IPS DF 19.7 (cell line): ENCODE measurements around the gene LILRA6.
"Not testable (repeated sequence)": the region's sequence is repeated elsewhere in the genome, so short reads cannot be mapped to it uniquely, and the experiment has no call there.

ENCODE experiments used
- DNase-seq: peaks from one replicate; pipeline ENCODE4 v3.0.0-alpha.2; 2013; ENCODE audit warnings: low read depth, low spot score

The LILRA6 gene

GRCh38 chr19:54266133-54266532 lies 23.5 kb upstream of the LILRA6 start:
- peak; percentile 82 for DNase-seq

- DNase-seq = no peak
These were observed 19.9 kb upstream of the LILRA6 start for GRCh38 chr19:54262470-54262869.

- DNase-seq = no peak
These were observed 19.5 kb upstream of the LILRA6 start for GRCh38 chr19:54262066-54262465.

GRCh38 chr19:54257116-54257480 lies 14.5 kb upstream of the LILRA6 start, which contains the start of gene LILRB5:
TSS of gene LILRB5 (minus strand) at chr19:54257273. CDS start at chr19:54257193, 80 bp downstream.
- DNase-seq = no peak

GRCh38 chr19:54256250-54257115 lies 13.9 kb upstream of the LILRA6 start:
- DNase-seq = no peak

GRCh38 chr19:54255105-54255775 lies 12.7 kb upstream of the LILRA6 start:
- no peak for DNase-seq

GRCh38 chr19:54254195-54254906 lies 11.8 kb upstream of the LILRA6 start:
- DNase-seq = no peak

- no peak for DNase-seq
These were observed 11.0 kb upstream of the LILRA6 start for GRCh38 chr19:54253331-54254194.

- DNase-seq = no peak
These were observed 10.3 kb upstream of the LILRA6 start for GRCh38 chr19:54252845-54253244.

- DNase-seq = no peak
These were observed 9.7 kb upstream of the LILRA6 start for GRCh38 chr19:54252243-54252642.

GRCh38 chr19:54248016-54248601 lies 5.5 kb upstream of the LILRA6 start:
- no peak for DNase-seq

- no peak for DNase-seq
These were observed 4.7 kb upstream of the LILRA6 start for GRCh38 chr19:54247106-54247930.

- DNase-seq = no peak
These were observed 3.3 kb upstream of the LILRA6 start for GRCh38 chr19:54245936-54246335.

- DNase-seq = not testable (repeated sequence)
These were observed 1.2 kb upstream of the LILRA6 start for GRCh38 chr19:54243809-54244208.

GRCh38 chr19:54242234-54242633 lies 356 bp downstream of the LILRA6 start:
- not testable (repeated sequence) for DNase-seq

GRCh38 chr19:54240372-54241336 lies 1.9 kb downstream of the LILRA6 start:
- DNase-seq = not testable (repeated sequence)

- not testable (repeated sequence) for DNase-seq
These were observed 2.9 kb downstream of the LILRA6 start for GRCh38 chr19:54239491-54240371.

- no peak for DNase-seq
These were observed 8.6 kb downstream of the LILRA6 start for GRCh38 chr19:54233941-54234340.
